Right kidney (tissue), 1 donor: ENCODE data around the gene RAP2C.
"Not testable (repeated sequence)": the region's sequence is repeated elsewhere in the genome, so short reads cannot be mapped to it uniquely, and the experiment has no call there.

Source experiments
- DNase-seq: peaks from one replicate; pipeline ENCODE4 v3.0.0-alpha.2; 2016

RAP2C gene

GRCh38 chrX:132200976-132201375, 18.3 kb downstream of the RAP2C start:
- no peak for DNase-seq

- DNase-seq = no peak
Measured at GRCh38 chrX:132199941-132200340, 19.3 kb downstream of the RAP2C start.

GRCh38 chrX:132193872-132194574, 25.2 kb downstream of the RAP2C start:
- no peak for DNase-seq

GRCh38 chrX:132191938-132192337, 27.3 kb downstream of the RAP2C start:
- no peak for DNase-seq

- DNase-seq = no peak
Measured at GRCh38 chrX:132188175-132188574, 31.1 kb downstream of the RAP2C start.

- DNase-seq = no peak
Measured at GRCh38 chrX:132187451-132187850, 31.8 kb downstream of the RAP2C start.

GRCh38 chrX:132184871-132185270, 34.4 kb downstream of the RAP2C start:
- DNase-seq = no peak

- DNase-seq = no peak
Measured at GRCh38 chrX:132181364-132181763, 37.9 kb downstream of the RAP2C start.

GRCh38 chrX:132180929-132181328, 38.3 kb downstream of the RAP2C start:
- no peak for DNase-seq

- no peak for DNase-seq
Measured at GRCh38 chrX:132173647-132174046, 45.6 kb downstream of the RAP2C start.

- no peak for DNase-seq
Measured at GRCh38 chrX:132171881-132172280, 47.4 kb downstream of the RAP2C start.

GRCh38 chrX:132171478-132171877, 47.8 kb downstream of the RAP2C start:
- DNase-seq = no peak

- DNase-seq = no peak
Measured at GRCh38 chrX:132169554-132169953, 49.7 kb downstream of the RAP2C start.

GRCh38 chrX:132165651-132166050, 53.6 kb downstream of the RAP2C start:
- no peak for DNase-seq

- no peak for DNase-seq
Measured at GRCh38 chrX:132165005-132165404, 54.2 kb downstream of the RAP2C start.

- DNase-seq = not testable (repeated sequence)
Measured at GRCh38 chrX:132163094-132163493, 56.2 kb downstream of the RAP2C start.

- no peak for DNase-seq
Measured at GRCh38 chrX:132153166-132153565, 66.1 kb downstream of the RAP2C start.
